SKM-1 treated with dmso at 0.1 percent for 144 hours (cell line): Measurements from ENCODE around the gene RASGEF1C.

Experiments
- DNase-seq: peaks from one replicate; lab custom pipeline; 2025; ENCODE audit not compliant: unreplicated experiment; lab: John Stamatoyannopoulos, UW

Gene RASGEF1C

GRCh38 chr5:180060192-180060591 is 148.8 kb downstream of the RASGEF1C start:
- no peak for DNase-seq

- no peak for DNase-seq
Measured at GRCh38 chr5:180059326-180059725, 149.7 kb downstream of the RASGEF1C start.

GRCh38 chr5:180056153-180056552 is 152.9 kb downstream of the RASGEF1C start:
- DNase-seq, result no peak

GRCh38 chr5:180054226-180054625 is 154.8 kb downstream of the RASGEF1C start:
- DNase-seq, result no peak

- no peak for DNase-seq
Measured at GRCh38 chr5:180053061-180053602, 155.9 kb downstream of the RASGEF1C start.

GRCh38 chr5:180052211-180052818 is 156.7 kb downstream of the RASGEF1C start:
- no peak for DNase-seq
